CD4-positive, alpha-beta T cell (primary cell): Measurements from ENCODE around the gene SCN4A. TPM values are rescaled to one million over a fixed set of nuclear protein-coding genes. Genes with fewer than 3 reads are reported as not detected.
A peak's percentile ranks its signal among the peaks of the same experiment; 100 is the strongest.

Experiments used
- ATAC-seq: fragments of 200-7000 bp; cut with Tn5 transposase; one replicate; pipeline ENCODE4 v1.10.0; 2022; ENCODE audit warnings: mild to moderate bottlenecking; ENCODE audit not compliant: poor library complexity
- CTCF ChIA-PET: fragments of 350-600 bp; sonication (Branson Sonifier 250); formaldehyde crosslinking; loops from one replicate; lab custom pipeline; 2021; ENCODE audit warnings: antibody characterized with exemption, inconsistent platforms; lab: Charles Lee
- POLR2A ChIA-PET: fragments of 350-600 bp; sonication (Branson Sonifier 250); formaldehyde crosslinking; loops from one replicate; lab custom pipeline; 2021; ENCODE audit warnings: antibody characterized with exemption, inconsistent platforms; lab: Charles Lee
- DNase-seq, 14 experiments: peaks; one replicate each; pipeline ENCODE4 v3.0.0-alpha.2; 2013 to 2020; ENCODE audit warnings: mixed read lengths in 2 of 14
- H3K27ac ChIP-seq, 2 donors: one replicate each; pipeline versions ENCODE4 v1.5.1 to v1.7.0; 2013; ENCODE audit warnings: low read length in 2 of 2, low read depth in 1 of 2, mild to moderate bottlenecking in 1 of 2
- H3K27me3 ChIP-seq, 2 experiments: 1 replicate in 1 of 2; 2 replicates in 1 of 2; pipeline versions ENCODE4 v1.6.1 to v1.7.0; 2013; ENCODE audit warnings: low read length in 2 of 2, control low read depth in 1 of 2, mild to moderate bottlenecking in 1 of 2, moderate library complexity in 1 of 2; ENCODE audit not compliant: insufficient read depth in 2 of 2, control insufficient read depth in 1 of 2
- H3K36me3 ChIP-seq: one replicate; pipeline ENCODE4 v1.6.1; 2013; ENCODE audit warnings: low read length, control low read depth; ENCODE audit not compliant: insufficient read depth
- H3K4me1 ChIP-seq: one replicate; pipeline ENCODE4 v1.6.1; 2013; ENCODE audit warnings: low read length, control low read depth; ENCODE audit not compliant: insufficient read depth
- H3K4me3 ChIP-seq: one replicate; pipeline ENCODE4 v1.5.1; 2013; ENCODE audit warnings: mild to moderate bottlenecking, low read length, moderate library complexity
- H3K9me3 ChIP-seq, 2 experiments: 1 replicate in 1 of 2; 2 replicates in 1 of 2; pipeline versions ENCODE4 v1.6.1 to v1.7.0; 2013; ENCODE audit warnings: low read length in 2 of 2, mild to moderate bottlenecking in 2 of 2, control low read depth in 1 of 2, moderate library complexity in 1 of 2; ENCODE audit not compliant: control insufficient read depth in 1 of 2, insufficient read depth in 1 of 2
- H3K27ac Mint-ChIP-seq: one replicate; pipeline ENCODE4 v1.8.0; 2020; ENCODE audit warnings: mixed read lengths
- H3K27me3 Mint-ChIP-seq: one replicate; pipeline ENCODE4 v1.8.0; 2021; ENCODE audit warnings: mixed read lengths
- H3K36me3 Mint-ChIP-seq: one replicate; pipeline ENCODE4 v1.8.0; 2021; ENCODE audit warnings: low read depth, mixed read lengths
- H3K4me1 Mint-ChIP-seq: one replicate; pipeline ENCODE4 v1.8.0; 2021; ENCODE audit warnings: low read depth, mixed read lengths
- H3K4me3 Mint-ChIP-seq: one replicate; pipeline ENCODE4 v1.8.0; 2020; ENCODE audit warnings: mild to moderate bottlenecking, mixed read lengths
- H3K9me3 Mint-ChIP-seq: one replicate; pipeline ENCODE4 v1.8.0; 2020; ENCODE audit warnings: mixed read lengths
- intact Hi-C, 2 experiments: fragments of 100-400 bp; cut with DNase I in 1 of 2; cut with micrococcal nuclease in 1 of 2; formaldehyde crosslinking; loops; one replicate each; pipeline versions ENCODE4 v1.15.1 to v1.9.0; 2023 to 2025; cut with DNase I, micrococcal nuclease
- total RNA-seq, 174 experiments: library from RNA in 2 of 174; stranded (reverse) in 2 of 174; gene quantifications; one replicate each; pipeline ENCODE4 v1.2.3 and lab custom pipeline; 2021 to 2026
- TF ChIP-seq, protein P1 (sequence below): fragments of 200-600 bp; IDR thresholded peaks from one replicate; pipeline ENCODE4 v1.8.0; 2022; ENCODE audit warnings: antibody characterized with exemption, mild to moderate bottlenecking

Gene SCN4A
- total RNA-seq, 2 experiments from 2014 or later: 0.03 TPM; not detected in 1

DNA sequence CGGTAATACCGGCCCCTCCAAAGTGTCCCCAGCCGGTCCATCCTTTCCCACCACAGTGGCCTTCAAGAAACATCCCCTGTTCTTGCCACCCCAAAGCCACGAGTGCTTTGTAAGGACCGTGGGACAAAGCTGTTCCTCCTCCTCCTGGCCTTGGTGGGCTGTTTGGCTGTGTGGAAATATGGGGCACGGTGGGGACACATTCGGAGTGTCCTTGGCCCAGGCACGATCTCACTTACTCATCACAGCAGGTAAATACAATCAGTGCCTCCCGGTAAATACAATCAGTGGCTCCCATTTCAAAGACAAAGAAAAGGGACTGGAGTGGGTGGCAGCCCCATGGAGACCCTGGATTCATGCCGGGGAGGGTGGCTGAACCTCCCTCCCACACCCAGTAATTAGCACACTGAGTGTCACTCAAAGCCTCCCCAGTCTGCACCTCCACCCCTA lies 10.4 kb downstream of the SCN4A start:
- H3K27ac Mint-ChIP-seq: no peak overlapping the region

DNA sequence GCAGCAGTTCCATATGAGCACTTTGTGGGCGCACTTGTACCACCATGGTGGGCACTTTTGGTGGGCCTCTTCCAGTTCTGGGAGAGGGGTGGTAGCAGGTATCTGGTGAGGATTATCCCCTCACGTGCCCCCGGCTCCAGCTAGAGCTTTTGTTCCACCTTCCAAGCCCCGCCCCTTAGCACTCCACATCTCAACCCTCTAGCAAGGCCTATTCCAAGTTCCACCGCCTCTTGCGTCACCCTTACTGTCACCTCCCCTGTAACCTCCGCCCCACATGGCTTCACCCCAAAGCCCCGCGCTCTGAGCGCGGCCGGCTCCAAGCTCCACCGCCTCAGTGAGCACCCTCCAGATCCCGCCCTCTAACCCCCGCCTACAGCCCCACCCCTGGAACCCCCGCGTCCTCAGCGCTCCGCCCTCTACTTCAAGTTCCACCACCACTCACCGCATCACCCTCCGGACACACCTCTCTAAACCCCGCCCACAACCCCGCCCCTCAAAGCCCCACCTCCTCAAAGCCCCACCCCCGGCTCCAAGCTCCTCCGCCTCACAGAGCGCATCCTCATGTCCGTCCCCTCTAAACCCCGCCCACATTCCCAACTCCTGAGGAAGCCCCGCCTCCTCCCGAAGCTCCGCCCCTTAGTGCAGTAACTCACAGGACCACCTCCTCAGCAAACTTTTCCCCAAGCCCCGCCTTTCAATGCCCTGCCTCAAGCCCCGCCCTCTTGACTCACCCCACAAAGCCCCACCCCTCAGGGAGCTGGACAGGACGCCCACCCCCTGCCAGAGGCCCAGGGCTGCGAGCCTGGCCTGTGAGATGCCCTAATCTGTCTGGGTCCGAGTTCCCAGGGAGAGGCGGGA lies 11.1 kb downstream of the SCN4A start:
- peaks cover 2% of the 10 kb centered on the region for H3K4me1 Mint-ChIP-seq
- no peaks in the 10 kb centered on the region for H3K27me3 ChIP-seq
- ChIA-PET CTCF (interaction anchor here (1.1 to 1.2 kb wide), 2 partner anchors 15 to 67 kb away, joined by 3 to 5 read pairs; no protein-coding TSS in a partner anchor), POLR2A (interaction anchor here (1.0 kb wide), 1 partner anchor 59 kb away, joined by 5 read pairs; the partner anchor contains the start of gene ICAM2)
- no peak overlapping the region for H3K27ac Mint-ChIP-seq
- TF ChIP-seq, protein P1, sequence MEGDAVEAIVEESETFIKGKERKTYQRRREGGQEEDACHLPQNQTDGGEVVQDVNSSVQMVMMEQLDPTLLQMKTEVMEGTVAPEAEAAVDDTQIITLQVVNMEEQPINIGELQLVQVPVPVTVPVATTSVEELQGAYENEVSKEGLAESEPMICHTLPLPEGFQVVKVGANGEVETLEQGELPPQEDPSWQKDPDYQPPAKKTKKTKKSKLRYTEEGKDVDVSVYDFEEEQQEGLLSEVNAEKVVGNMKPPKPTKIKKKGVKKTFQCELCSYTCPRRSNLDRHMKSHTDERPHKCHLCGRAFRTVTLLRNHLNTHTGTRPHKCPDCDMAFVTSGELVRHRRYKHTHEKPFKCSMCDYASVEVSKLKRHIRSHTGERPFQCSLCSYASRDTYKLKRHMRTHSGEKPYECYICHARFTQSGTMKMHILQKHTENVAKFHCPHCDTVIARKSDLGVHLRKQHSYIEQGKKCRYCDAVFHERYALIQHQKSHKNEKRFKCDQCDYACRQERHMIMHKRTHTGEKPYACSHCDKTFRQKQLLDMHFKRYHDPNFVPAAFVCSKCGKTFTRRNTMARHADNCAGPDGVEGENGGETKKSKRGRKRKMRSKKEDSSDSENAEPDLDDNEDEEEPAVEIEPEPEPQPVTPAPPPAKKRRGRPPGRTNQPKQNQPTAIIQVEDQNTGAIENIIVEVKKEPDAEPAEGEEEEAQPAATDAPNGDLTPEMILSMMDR: no peak
- no peak overlapping the region for H3K4me3 Mint-ChIP-seq
- no peak overlapping the region for H3K4me3 ChIP-seq
- no peaks in the 10 kb centered on the region for H3K36me3 Mint-ChIP-seq
- no peaks in the 10 kb centered on the region for H3K27me3 Mint-ChIP-seq
- H3K4me1 ChIP-seq: peaks cover 10% of the 10 kb centered on the region
- H3K27ac ChIP-seq: no peak overlapping the region
- H3K9me3 ChIP-seq: no peaks in the 10 kb centered on the region
- intact Hi-C loops: loop anchor here in 1 of 2 experiments (2.0 kb wide), 1 partner anchor 17 kb away; no protein-coding TSS in a partner anchor
- DNase-seq (peak in 7 of 14 experiments; percentile 16 to 68 (median 36)), ATAC-seq (peak; percentile 76)
- H3K9me3 Mint-ChIP-seq: no peaks in the 10 kb centered on the region
- H3K36me3 ChIP-seq: no peaks in the 10 kb centered on the region

More for the DNA sequence above, 10.4 kb downstream of the SCN4A start:
- H3K27me3 ChIP-seq: no peaks in the 10 kb centered on the region
- no peaks in the 10 kb centered on the region for H3K36me3 Mint-ChIP-seq
- no peaks in the 10 kb centered on the region for H3K36me3 ChIP-seq
- H3K4me1 ChIP-seq: peaks cover 15% of the 10 kb centered on the region
- TF ChIP-seq, protein P1: no peak
- no peak for ATAC-seq
- ChIA-PET POLR2A (no interaction called here), CTCF (interaction anchor here (1.1 kb wide), 1 partner anchor 67 kb away, joined by 3 read pairs; no protein-coding TSS in a partner anchor)
- H3K4me1 Mint-ChIP-seq: peaks cover 8% of the 10 kb centered on the region
- H3K9me3 Mint-ChIP-seq: no peaks in the 10 kb centered on the region
- no peaks in the 10 kb centered on the region for H3K9me3 ChIP-seq
- H3K4me3 Mint-ChIP-seq: no peak overlapping the region
- H3K27ac ChIP-seq: no peak overlapping the region
- no peak for DNase-seq
- intact Hi-C loops: no loop called here
- H3K27me3 Mint-ChIP-seq: no peaks in the 10 kb centered on the region
- H3K4me3 ChIP-seq: no peak overlapping the region

DNA sequence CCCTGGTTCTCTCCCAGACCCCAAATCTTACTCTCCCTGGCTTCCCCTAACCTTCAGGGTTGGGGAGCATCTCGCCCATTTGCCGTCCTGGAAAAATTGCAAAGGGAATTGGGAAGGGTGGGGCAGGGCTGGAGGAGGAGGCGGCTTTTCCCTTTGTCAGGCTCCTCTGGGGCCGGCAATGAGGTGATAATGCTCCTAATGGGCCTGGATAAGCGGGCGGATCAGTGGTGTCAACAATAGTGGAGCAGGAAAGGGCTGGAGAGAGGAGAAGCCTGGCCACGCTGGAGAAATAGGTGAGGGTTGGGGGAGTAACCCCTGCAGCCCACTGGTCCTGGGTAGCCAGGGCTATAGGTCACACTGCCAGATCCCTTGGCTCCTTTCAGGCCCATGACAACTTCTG lies 12.3 kb downstream of the SCN4A start:
- no peaks in the 10 kb centered on the region for H3K36me3 Mint-ChIP-seq
- intact Hi-C loops: loop anchor here in 1 of 2 experiments (2.0 kb wide), 1 partner anchor 18 kb away; no protein-coding TSS in a partner anchor
- Histone ChIP-seq H3K27me3 (no peaks in the 10 kb centered on the region), H3K27ac (no peak overlapping the region), H3K36me3 (no peaks in the 10 kb centered on the region), H3K9me3 (no peaks in the 10 kb centered on the region), H3K4me1 (peaks cover 5% of the 10 kb centered on the region), H3K4me3 (no peak overlapping the region)
- H3K27me3 Mint-ChIP-seq: no peaks in the 10 kb centered on the region
- H3K4me3 Mint-ChIP-seq: no peak overlapping the region
- H3K9me3 Mint-ChIP-seq: no peaks in the 10 kb centered on the region
- TF ChIP-seq, protein P1: no peak
- H3K27ac Mint-ChIP-seq: no peak overlapping the region
- DNase-seq: no peak
- H3K4me1 Mint-ChIP-seq: peaks cover 12% of the 10 kb centered on the region
- no peak for ATAC-seq
- CTCF ChIA-PET: no interaction called here
- POLR2A ChIA-PET: no interaction called here
